ENCODE data around the gene ANKRD62.

Gene ANKRD62

DNA sequence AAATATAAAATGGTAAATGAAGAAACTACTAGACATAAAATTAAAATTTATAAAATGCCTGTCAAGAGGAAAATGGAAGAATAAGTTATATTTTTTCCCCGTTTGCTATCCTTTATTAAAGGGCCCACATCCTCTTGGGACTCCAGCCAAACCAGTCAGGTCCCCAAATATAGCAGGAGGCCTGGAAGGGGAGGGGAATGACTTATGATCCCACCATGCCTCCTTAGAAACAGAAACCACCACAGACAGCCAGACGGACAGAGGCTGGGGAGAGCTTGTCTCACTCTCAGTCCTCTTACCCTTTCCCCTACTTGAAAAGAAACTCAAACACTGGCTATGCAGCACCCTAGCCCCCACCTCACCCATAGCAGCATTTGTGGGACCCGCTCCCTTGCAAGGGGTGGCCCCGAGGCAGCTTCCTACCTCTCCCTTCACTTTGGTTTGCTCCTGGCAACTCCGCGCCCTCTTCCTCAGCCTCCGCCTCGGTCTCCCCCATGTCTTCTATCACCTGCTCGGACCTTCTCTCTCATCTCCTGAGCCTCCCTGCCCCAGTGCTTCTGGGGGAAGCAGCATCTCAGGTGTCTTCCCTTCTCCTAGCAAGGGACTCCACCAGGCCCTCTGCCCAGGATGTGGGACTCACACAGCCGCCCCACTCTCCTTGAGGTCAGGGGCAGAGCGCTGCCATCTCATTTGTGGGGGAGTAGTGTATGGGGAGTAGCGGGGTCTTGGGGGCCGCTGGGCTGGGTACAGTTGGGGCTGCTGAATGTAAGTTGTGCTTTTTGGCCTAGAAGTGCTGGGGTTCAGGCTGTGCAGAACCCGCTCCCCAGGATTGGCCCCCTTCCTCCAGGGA lies 37.4 kb upstream of the ANKRD62 start:
- H3K4me1 ChIP-seq (ENCODE audit: control insufficient read depth, low read length): peaks cover 9% of the 10 kb centered on the region
- H3K4me3 ChIP-seq (ENCODE audit: low read length): no peak overlapping the region
- no peaks in the 10 kb centered on the region for H3F3A ChIP-seq (ENCODE audit: control insufficient read depth, insufficient read depth)
- H3K27me3 ChIP-seq (ENCODE audit: control insufficient read depth, low read length): no peaks in the 10 kb centered on the region
- no peaks in the 10 kb centered on the region for H4K20me1 ChIP-seq (ENCODE audit: control insufficient read depth, insufficient read depth, low read depth, low read length)
- TF ChIP-seq, protein P1, sequence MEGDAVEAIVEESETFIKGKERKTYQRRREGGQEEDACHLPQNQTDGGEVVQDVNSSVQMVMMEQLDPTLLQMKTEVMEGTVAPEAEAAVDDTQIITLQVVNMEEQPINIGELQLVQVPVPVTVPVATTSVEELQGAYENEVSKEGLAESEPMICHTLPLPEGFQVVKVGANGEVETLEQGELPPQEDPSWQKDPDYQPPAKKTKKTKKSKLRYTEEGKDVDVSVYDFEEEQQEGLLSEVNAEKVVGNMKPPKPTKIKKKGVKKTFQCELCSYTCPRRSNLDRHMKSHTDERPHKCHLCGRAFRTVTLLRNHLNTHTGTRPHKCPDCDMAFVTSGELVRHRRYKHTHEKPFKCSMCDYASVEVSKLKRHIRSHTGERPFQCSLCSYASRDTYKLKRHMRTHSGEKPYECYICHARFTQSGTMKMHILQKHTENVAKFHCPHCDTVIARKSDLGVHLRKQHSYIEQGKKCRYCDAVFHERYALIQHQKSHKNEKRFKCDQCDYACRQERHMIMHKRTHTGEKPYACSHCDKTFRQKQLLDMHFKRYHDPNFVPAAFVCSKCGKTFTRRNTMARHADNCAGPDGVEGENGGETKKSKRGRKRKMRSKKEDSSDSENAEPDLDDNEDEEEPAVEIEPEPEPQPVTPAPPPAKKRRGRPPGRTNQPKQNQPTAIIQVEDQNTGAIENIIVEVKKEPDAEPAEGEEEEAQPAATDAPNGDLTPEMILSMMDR (IDR thresholded peaks at IDR 0.05; ENCODE audit: low read depth, low read length, poor library complexity, severe bottlenecking): no peak
- TF ChIP-seq EZH2phosphoT487 (IDR thresholded peaks at IDR 0.05; ENCODE audit: borderline replicate concordance, low read length): no peak
- no peak overlapping the region for H3K27ac ChIP-seq (ENCODE audit: low read depth, low read length)
- no peaks in the 10 kb centered on the region for H3K79me2 ChIP-seq (ENCODE audit: control insufficient read depth, low read length)
- no peaks in the 10 kb centered on the region for H3K9me2 ChIP-seq (replicated peaks; ENCODE audit: control insufficient read depth, low read length)
- no peaks in the 10 kb centered on the region for H3K9me3 ChIP-seq (ENCODE audit: control insufficient read depth, insufficient read depth, low read length)
- no peak overlapping the region for H3K4me2 ChIP-seq (ENCODE audit: low read length)
- H3K36me3 ChIP-seq (ENCODE audit: control insufficient read depth, low read length): no peaks in the 10 kb centered on the region

DNA sequence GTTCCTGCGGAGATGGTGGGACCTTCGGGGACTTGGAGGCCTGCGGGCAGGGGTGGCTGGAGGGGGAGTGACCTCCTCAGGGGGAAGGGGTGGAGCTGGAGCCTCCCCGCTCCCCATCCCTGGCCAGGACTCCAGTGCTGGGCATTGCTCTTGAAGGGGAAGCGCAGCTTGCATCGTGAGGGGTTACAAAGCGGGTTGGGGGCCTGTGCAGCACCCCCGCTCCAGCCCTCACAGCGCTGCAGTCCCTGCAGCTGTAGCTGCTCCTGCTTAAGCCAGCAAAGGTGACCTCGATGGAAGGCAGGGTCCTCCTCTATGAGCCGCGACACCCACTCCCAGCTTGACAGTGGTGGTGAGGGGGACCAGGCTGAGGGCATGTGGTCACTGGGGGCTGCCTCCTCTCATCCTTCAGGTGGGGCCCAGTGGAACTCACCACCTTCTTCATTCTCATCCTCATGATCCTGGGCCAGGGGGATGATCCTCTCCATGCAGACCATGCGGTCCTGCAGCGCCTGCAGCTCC lies 36.7 kb upstream of the ANKRD62 start:
- peaks cover 9% of the 10 kb centered on the region for H3K4me1 ChIP-seq (ENCODE audit: control insufficient read depth, low read length)
- no peak for TF ChIP-seq EZH2phosphoT487 (IDR thresholded peaks at IDR 0.05; ENCODE audit: borderline replicate concordance, low read length)
- TF ChIP-seq, protein P1 (IDR thresholded peaks at IDR 0.05; ENCODE audit: low read depth, low read length, poor library complexity, severe bottlenecking): no peak
- H3K9me3 ChIP-seq (ENCODE audit: control insufficient read depth, insufficient read depth, low read length): no peaks in the 10 kb centered on the region
- H3K9me2 ChIP-seq (replicated peaks; ENCODE audit: control insufficient read depth, low read length): no peaks in the 10 kb centered on the region
- no peak overlapping the region for H3K4me3 ChIP-seq (ENCODE audit: low read length)
- H3F3A ChIP-seq (ENCODE audit: control insufficient read depth, insufficient read depth): no peaks in the 10 kb centered on the region
- no peak overlapping the region for H3K27ac ChIP-seq (ENCODE audit: low read depth, low read length)
- H3K79me2 ChIP-seq (ENCODE audit: control insufficient read depth, low read length): no peaks in the 10 kb centered on the region
- no peak overlapping the region for H3K4me2 ChIP-seq (ENCODE audit: low read length)
- no peaks in the 10 kb centered on the region for H3K27me3 ChIP-seq (ENCODE audit: control insufficient read depth, low read length)
- H3K36me3 ChIP-seq (ENCODE audit: control insufficient read depth, low read length): no peaks in the 10 kb centered on the region
- no peaks in the 10 kb centered on the region for H4K20me1 ChIP-seq (ENCODE audit: control insufficient read depth, insufficient read depth, low read depth, low read length)

DNA sequence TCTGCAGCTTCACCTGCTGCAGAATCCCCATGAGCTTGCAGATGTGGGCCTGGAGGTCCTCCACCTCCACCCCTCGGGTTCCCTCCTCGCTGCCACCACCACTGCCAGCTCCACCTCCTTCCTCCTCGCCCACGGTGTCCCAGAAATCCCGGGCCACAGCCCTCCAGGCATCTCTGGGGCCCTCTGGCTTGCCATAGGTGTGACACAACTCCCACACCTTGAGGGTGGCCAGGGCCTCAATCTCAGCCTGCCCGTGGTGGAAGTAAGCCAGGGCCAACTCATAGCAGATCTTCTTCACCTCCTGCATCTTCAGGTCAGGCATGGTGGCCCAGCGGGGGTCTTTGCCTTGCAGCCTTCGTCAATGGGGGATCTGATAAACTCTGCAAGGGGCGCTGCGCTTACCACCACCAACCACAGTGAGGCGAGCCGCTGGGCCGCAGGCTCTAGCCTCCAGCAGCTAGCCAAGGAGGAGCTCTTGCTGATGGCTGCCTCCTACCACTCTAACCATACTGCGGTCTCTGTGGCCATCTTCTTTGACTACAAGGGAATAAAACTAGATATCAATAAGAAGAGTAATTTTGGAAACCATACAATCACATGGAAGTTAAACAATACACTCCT lies 36.1 kb upstream of the ANKRD62 start:
- H3K4me1 ChIP-seq (ENCODE audit: control insufficient read depth, low read length): peaks cover 9% of the 10 kb centered on the region
- no peak overlapping the region for H3K4me3 ChIP-seq (ENCODE audit: low read length)
- TF ChIP-seq, protein P1 (IDR thresholded peaks at IDR 0.05; ENCODE audit: low read depth, low read length, poor library complexity, severe bottlenecking): peak; percentile 36
- TF ChIP-seq EZH2phosphoT487 (IDR thresholded peaks at IDR 0.05; ENCODE audit: borderline replicate concordance, low read length): no peak

More for the DNA sequence above, 36.1 kb upstream of the ANKRD62 start:
- Histone ChIP-seq H3K27me3 (ENCODE audit: control insufficient read depth, low read length) (no peaks in the 10 kb centered on the region), H4K20me1 (ENCODE audit: control insufficient read depth, insufficient read depth, low read depth, low read length) (no peaks in the 10 kb centered on the region), H3K9me3 (ENCODE audit: control insufficient read depth, insufficient read depth, low read length) (no peaks in the 10 kb centered on the region), H3K9me2 (replicated peaks; ENCODE audit: control insufficient read depth, low read length) (no peaks in the 10 kb centered on the region), H3K27ac (ENCODE audit: low read depth, low read length) (no peak overlapping the region), H3K4me2 (ENCODE audit: low read length) (no peak overlapping the region), H3K36me3 (ENCODE audit: control insufficient read depth, low read length) (no peaks in the 10 kb centered on the region), H3K79me2 (ENCODE audit: control insufficient read depth, low read length) (no peaks in the 10 kb centered on the region), H3F3A (ENCODE audit: control insufficient read depth, insufficient read depth) (no peaks in the 10 kb centered on the region)

Data from DOHH2 (cell line).